IMR-90 (cell line): ENCODE results near the gene PPP1CB. TPM values are rescaled to one million over a fixed set of nuclear protein-coding genes. Genes with fewer than 3 reads are reported as not detected.

Experiments
- ATAC-seq: fragments of 200-7000 bp; cut with Tn5 transposase; 2 replicates; pipeline ENCODE4 v1.9.1; 2020; ENCODE audit warnings: low read depth, mild to moderate bottlenecking, moderate library complexity
- BruUV-seq: library from RNA; stranded (reverse); fragments of 400-500 nt; replicated peaks from 2 replicates; lab custom pipeline; 2021; lab: Mats Ljungman, UMichigan
- CTCF ChIA-PET: fragments of 300-600 bp; formaldehyde crosslinking; extraction: SDS; loops from one replicate; lab custom pipeline; 2021; ENCODE audit warnings: antibody characterized with exemption; lab: Yijun Ruan, JAX
- POLR2A ChIA-PET: fragments of 300-600 bp; sonication (Branson Sonifier 250); formaldehyde crosslinking; loops from one replicate; lab custom pipeline; 2022; ENCODE audit warnings: antibody characterized with exemption; ENCODE audit not compliant: unreplicated experiment; lab: Charles Lee
- DNase-seq: peaks from one replicate; pipeline ENCODE4 v3.0.0; 2013
- H2AFZ ChIP-seq: replicated peaks from 2 replicates; pipeline ENCODE3; 2013; ENCODE audit warnings: low read length, mild to moderate bottlenecking; ENCODE audit not compliant: poor library complexity
- H2AK5ac ChIP-seq: 2 replicates; pipeline ENCODE4 v1.6.1; 2013; ENCODE audit warnings: low read depth, low read length, inconsistent platforms
- H2AK9ac ChIP-seq: replicated peaks from 2 replicates; pipeline ENCODE3; 2013; ENCODE audit warnings: mild to moderate bottlenecking, low read depth, low read length, moderate library complexity; ENCODE audit not compliant: poor library complexity
- H2BK120ac ChIP-seq: 2 replicates; pipeline ENCODE4 v1.6.1; 2013; ENCODE audit warnings: low read depth, low read length, inconsistent platforms
- H2BK15ac ChIP-seq: 3 replicates; pipeline ENCODE4 v1.6.1; 2013; ENCODE audit warnings: low read depth, low read length, inconsistent platforms
- H2BK20ac ChIP-seq: 2 replicates; pipeline ENCODE4 v1.6.1; 2013; ENCODE audit warnings: low read depth, mild to moderate bottlenecking, inconsistent platforms, low read length, moderate library complexity
- H2BK5ac ChIP-seq: 2 replicates; pipeline ENCODE4 v1.6.1; 2013; ENCODE audit warnings: mild to moderate bottlenecking, low read depth, low read length, inconsistent platforms; ENCODE audit not compliant: poor library complexity, severe bottlenecking
- H3K14ac ChIP-seq: replicated peaks from 2 replicates; pipeline ENCODE4 v1.6.1; 2013; ENCODE audit warnings: low read depth, low read length, inconsistent platforms
- H3K18ac ChIP-seq: 2 replicates; pipeline ENCODE4 v1.6.1; 2013; ENCODE audit warnings: low read depth, low read length, control low read depth
- H3K23ac ChIP-seq: 2 replicates; pipeline ENCODE4 v1.6.1; 2013; ENCODE audit warnings: low read depth, low read length, inconsistent platforms
- H3K27ac ChIP-seq: 2 replicates; pipeline ENCODE4 v1.5.1; 2013; ENCODE audit warnings: mild to moderate bottlenecking, control low read depth, low read length; ENCODE audit not compliant: insufficient read depth
- H3K27me3 ChIP-seq: 2 replicates; pipeline ENCODE4 v1.6.1; 2013; ENCODE audit warnings: low read length; ENCODE audit not compliant: control insufficient read depth, insufficient read depth
- H3K36me3 ChIP-seq: 2 replicates; pipeline ENCODE4 v1.6.1; 2013; ENCODE audit warnings: low read length, mixed read lengths; ENCODE audit not compliant: control insufficient read depth, insufficient read depth
- H3K4ac ChIP-seq: 2 replicates; pipeline ENCODE4 v1.6.1; 2013; ENCODE audit warnings: low read depth, low read length, inconsistent platforms
- H3K4me1 ChIP-seq: 2 replicates; pipeline ENCODE4 v1.6.1; 2013; ENCODE audit warnings: low read length, mixed read lengths; ENCODE audit not compliant: control insufficient read depth, insufficient read depth
- H3K4me2 ChIP-seq: 2 replicates; pipeline ENCODE4 v1.6.1; 2013; ENCODE audit warnings: low read depth, mild to moderate bottlenecking, control low read depth, low read length, moderate library complexity
- H3K4me3 ChIP-seq: 2 replicates; pipeline ENCODE4 v1.5.1; 2013; ENCODE audit warnings: low read depth, mild to moderate bottlenecking, control low read depth, low read length, moderate library complexity; ENCODE audit not compliant: insufficient read depth
- H3K56ac ChIP-seq: 2 replicates; pipeline ENCODE4 v1.6.1; 2013; ENCODE audit warnings: low read length, inconsistent platforms; ENCODE audit not compliant: insufficient read depth; ENCODE audit errors: extremely low read depth
- H3K79me1 ChIP-seq, 2 experiments: 2 replicates each; pipeline ENCODE4 v1.6.1; 2013; ENCODE audit warnings: low read length in 2 of 2, inconsistent platforms in 1 of 2, low read depth in 1 of 2
- H3K9ac ChIP-seq: 2 replicates; pipeline ENCODE4 v1.6.1; 2013; ENCODE audit warnings: low read depth, low read length, control low read depth
- H3K9me1 ChIP-seq: 2 replicates; pipeline ENCODE4 v1.6.1; 2013; ENCODE audit warnings: low read length, inconsistent platforms; ENCODE audit not compliant: insufficient read depth
- H3K9me3 ChIP-seq: 2 replicates; pipeline ENCODE4 v1.6.1; 2013; ENCODE audit warnings: low read length; ENCODE audit not compliant: control insufficient read depth, insufficient read depth
- H4K20me1 ChIP-seq: 2 replicates; pipeline ENCODE4 v1.6.1; 2013; ENCODE audit warnings: low read length, inconsistent platforms; ENCODE audit not compliant: insufficient read depth
- H4K5ac ChIP-seq: 2 replicates; pipeline ENCODE4 v1.6.1; 2013; ENCODE audit warnings: mild to moderate bottlenecking, low read depth, low read length, control low read depth
- H4K8ac ChIP-seq, 2 experiments: 2 replicates each; pipeline ENCODE4 v1.6.1; 2013; ENCODE audit warnings: low read depth in 2 of 2, low read length in 2 of 2, control low read depth in 1 of 2, inconsistent platforms in 1 of 2
- H4K91ac ChIP-seq: 2 replicates; pipeline ENCODE4 v1.6.1; 2013; ENCODE audit warnings: low read depth, low read length, inconsistent platforms; ENCODE audit not compliant: insufficient read depth
- BHLHE40 ChIP-seq: fragments of 150-350 bp; IDR thresholded peaks from 2 replicates; pipeline ENCODE4 v1.6.1; 2016; ENCODE audit warnings: mild to moderate bottlenecking, low read depth, low read length
- CEBPB ChIP-seq: IDR thresholded peaks from 2 replicates; pipeline ENCODE4 v1.6.1; 2012; ENCODE audit warnings: low read depth, low read length, improper control_type of control experiment
- CHD1 ChIP-seq: IDR thresholded peaks from 2 replicates; pipeline ENCODE4 v1.6.1; 2012; ENCODE audit warnings: low read depth, low read length, improper control_type of control experiment
- CTCF ChIP-seq: conservative IDR thresholded peaks from 2 replicates; pipeline ENCODE4 v1.5.1; 2012; ENCODE audit warnings: mild to moderate bottlenecking, low read depth, low read length, improper control_type of control experiment
- ELK1 ChIP-seq: fragments of 150-350 bp; IDR thresholded peaks from 2 replicates; pipeline ENCODE4 v1.6.1; 2016; ENCODE audit warnings: low read depth, mild to moderate bottlenecking, low read length, moderate library complexity, borderline replicate concordance
- MAFK ChIP-seq: IDR thresholded peaks from 2 replicates; pipeline ENCODE4 v1.6.1; 2012; ENCODE audit warnings: low read depth, low read length, improper control_type of control experiment
- MAZ ChIP-seq: IDR thresholded peaks from 2 replicates; pipeline ENCODE4 v1.6.1; 2012; ENCODE audit warnings: low read depth, mild to moderate bottlenecking, low read length, improper control_type of control experiment, moderate library complexity, borderline replicate concordance
- MXI1 ChIP-seq: IDR thresholded peaks from 2 replicates; pipeline ENCODE4 v1.6.1; 2012; ENCODE audit warnings: low read depth, mild to moderate bottlenecking, low read length, moderate library complexity, borderline replicate concordance
- NFE2L2 ChIP-seq: fragments of 150-350 bp; IDR thresholded peaks from 2 replicates; pipeline ENCODE4 v1.6.1; 2016; ENCODE audit warnings: low read depth, mild to moderate bottlenecking, low read length
- POLR2A ChIP-seq: IDR thresholded peaks from 2 replicates; pipeline ENCODE4 v1.6.1; 2012; ENCODE audit warnings: mild to moderate bottlenecking, low read depth, low read length
- RAD21 ChIP-seq: IDR thresholded peaks from 2 replicates; pipeline ENCODE4 v1.6.1; 2012; ENCODE audit warnings: low read length, improper control_type of control experiment
- RCOR1 ChIP-seq: IDR thresholded peaks from 2 replicates; pipeline ENCODE4 v1.6.1; 2012; ENCODE audit warnings: mild to moderate bottlenecking, low read length, improper control_type of control experiment; ENCODE audit not compliant: insufficient replicate concordance
- RFX5 ChIP-seq: IDR thresholded peaks from 2 replicates; pipeline ENCODE4 v1.8.0; 2012; ENCODE audit warnings: low read depth, mild to moderate bottlenecking, low read length, moderate library complexity
- SMC3 ChIP-seq: fragments of 150-350 bp; IDR thresholded peaks from 2 replicates; pipeline ENCODE4 v1.6.1; 2016; ENCODE audit warnings: low read depth, mild to moderate bottlenecking, antibody characterized with exemption, low read length, moderate library complexity
- WGBS, 2 experiments: methylation state at CpG; one replicate each; pipeline versions ENCODE4 v1.1.5 to v1.1.7; 2013; ENCODE audit warnings: missing lambda C conversion rate in 2 of 2; ENCODE audit not compliant: insufficient read length in 1 of 2; ENCODE audit errors: extremely low coverage in 2 of 2; 5-methylcytosine and 5-hydroxymethylcytosine counted together
- dilution Hi-C: fragments of 300-500 bp; cut with HindIII; formaldehyde crosslinking; loops from one replicate; pipeline ENCODE4 v1.14.3; 2018; ENCODE audit warnings: low sequenced_read_pairs; ENCODE audit not compliant: unreplicated experiment
- in situ Hi-C: fragments of 300-500 bp; cut with MboI; formaldehyde crosslinking; loops from 3 replicates; pipeline ENCODE4 v1.14.3; 2019; ENCODE audit warnings: low sequenced_read_pairs, inconsistent platforms, mixed read lengths
- intact Hi-C: fragments of 100-400 bp; cut with micrococcal nuclease; formaldehyde crosslinking; loops from 2 replicates; pipeline ENCODE4 v1.10.0; 2022
- polyA plus RNA-seq, 3 experiments: library from polyadenylated mRNA; depleted of rRNA; stranded (reverse); fragments of >200 nt; gene quantifications; 2 replicates each; pipeline ENCODE4 v1.2.3, GENCODE V29; 2012; ENCODE audit warnings: low replicate concordance in 1 of 3
- total RNA-seq: library from RNA; depleted of rRNA; stranded (reverse); fragments of >200 nt; gene quantifications from 2 replicates; pipeline ENCODE4 v1.2.3, GENCODE V29; 2012
- TF ChIP-seq, protein P1 (sequence below): fragments of 150-350 bp; IDR thresholded peaks from 2 replicates; pipeline ENCODE4 v1.6.1; 2017; ENCODE audit warnings: mild to moderate bottlenecking, antibody characterized with exemption, low read length, low read depth

The PPP1CB gene
- total and polyA plus RNA-seq, 2 of the 4 experiments (the other 2 are of a cell fraction) = 37.7 to 111 TPM

- Histone ChIP-seq H2AK9ac (no peak overlapping the region), H3K9me3 (no peaks in the 10 kb centered on the region), H3K18ac (no peak overlapping the region), H2AFZ (no peak overlapping the region), H4K20me1 (peaks cover 20% of the 10 kb centered on the region), H3K79me1 (peaks cover 17 to 32% of the 10 kb centered on the region in 2 experiments), H3K23ac (no peak overlapping the region), H3K36me3 (peaks cover 32% of the 10 kb centered on the region), H2BK15ac (no peak overlapping the region), H3K56ac (no peak overlapping the region), H3K14ac (no peak overlapping the region), H2BK5ac (no peak overlapping the region), H2BK20ac (no peak overlapping the region), H3K4me2 (no peak overlapping the region), H3K4ac (no peak overlapping the region), H3K9me1 (peaks cover under 1% of the 10 kb centered on the region; the same call in 1 of the 2 replicates), H3K9ac (no peak overlapping the region), H2AK5ac (no peak overlapping the region), H4K5ac (no peak overlapping the region), H3K27me3 (no peaks in the 10 kb centered on the region), H4K8ac (no peak overlapping the region), H2BK120ac (no peak overlapping the region), H4K91ac (no peak overlapping the region), H3K4me1 (no peaks in the 10 kb centered on the region), H3K27ac (no peak overlapping the region), H3K4me3 (no peak overlapping the region)
- no peak for TF ChIP-seq RFX5
- TF ChIP-seq NFE2L2 = no peak
- no peak for TF ChIP-seq RAD21
- TF ChIP-seq, protein P1, sequence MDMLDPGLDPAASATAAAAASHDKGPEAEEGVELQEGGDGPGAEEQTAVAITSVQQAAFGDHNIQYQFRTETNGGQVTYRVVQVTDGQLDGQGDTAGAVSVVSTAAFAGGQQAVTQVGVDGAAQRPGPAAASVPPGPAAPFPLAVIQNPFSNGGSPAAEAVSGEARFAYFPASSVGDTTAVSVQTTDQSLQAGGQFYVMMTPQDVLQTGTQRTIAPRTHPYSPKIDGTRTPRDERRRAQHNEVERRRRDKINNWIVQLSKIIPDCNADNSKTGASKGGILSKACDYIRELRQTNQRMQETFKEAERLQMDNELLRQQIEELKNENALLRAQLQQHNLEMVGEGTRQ = no peak
- no peak for TF ChIP-seq MAZ
- no peak for TF ChIP-seq MAFK
- no peak for TF ChIP-seq BHLHE40
- TF ChIP-seq CTCF = no peak
- no peak for TF ChIP-seq CEBPB
- TF ChIP-seq POLR2A = no peak
- no peak for TF ChIP-seq ELK1
- TF ChIP-seq MXI1 = no peak
- TF ChIP-seq SMC3 = no peak
- no peak for TF ChIP-seq RCOR1
- TF ChIP-seq CHD1 = no peak
- ATAC-seq (no peak), DNase-seq (no peak)
- dilution Hi-C loops = no loop called here
- ChIA-PET CTCF (no interaction called here), POLR2A (no interaction called here)
- WGBS, 2 experiments = no CpG with 5 or more reads among the region's 2 CpGs
- in situ Hi-C loops = no loop called here
- intact Hi-C loops = no loop called here
- no TSS peak for BruUV-seq
Measured at GRCh38 chr2:28780496-28780895, 28.9 kb downstream of the PPP1CB start.
